H1 (cell line): Measurements from ENCODE around the gene CERS5. TPM values are rescaled to one million over a fixed set of nuclear protein-coding genes. Genes with fewer than 3 reads are reported as not detected.

Source experiments
- CHD1 ChIP-seq: IDR thresholded peaks from 2 replicates; pipeline ENCODE4 v1.6.1; 2012; ENCODE audit warnings: low read depth, low read length, improper control_type of control experiment
- POLR2A ChIP-seq, 2 experiments: IDR thresholded peaks; 1 replicate in 1 of 2; 2 replicates in 1 of 2; pipeline ENCODE4 v1.6.1; 2011; ENCODE audit warnings: low read depth in 2 of 2, low read length in 2 of 2, mild to moderate bottlenecking in 2 of 2; ENCODE audit errors: control extremely low read depth in 1 of 2
- RBBP5 ChIP-seq: IDR thresholded peaks from 2 replicates; pipeline ENCODE4 v1.7.1; 2012; ENCODE audit warnings: low read depth, mild to moderate bottlenecking, inconsistent platforms, low read length, moderate library complexity, borderline replicate concordance
- polyA plus RNA-seq, 7 experiments: library from polyadenylated mRNA; depleted of rRNA in 3 of 7; stranded (reverse) in 5 of 7; unstranded in 2 of 7; fragments of >200 nt in 5 of 7; fragments of 200-250 nt in 2 of 7; gene quantifications; 1 replicate in 5 of 7; 2 replicates in 1 of 7; 4 replicates in 1 of 7; pipeline versions ENCODE4 v1.2.1 to v1.2.3, GENCODE V29; 2011 to 2013; ENCODE audit warnings: missing spikeins in 2 of 7, mixed read lengths in 2 of 7
- total RNA-seq: library from RNA; stranded (reverse); fragmentation: NEBNext Ultra II Directional; extraction: Animal tissue kit (Norgen Biotek cat#: 25700); gene quantifications from 2 replicates; pipeline ENCODE4 v1.2.1, GENCODE V29; 2021

Gene CERS5
- total and polyA plus RNA-seq, 2 of the 8 experiments (the other 6 are each of a cell fraction or from before 2014, with no cell fraction given): 69.2 to 119 TPM

- TF ChIP-seq POLR2A (IDR thresholded peaks at IDR 0.05; ENCODE audit: control extremely low read depth in 1 of 2, low read depth in 2 of 2, low read length in 2 of 2) (no peak), CHD1 (no peak), RBBP5 (no peak)
Observed at GRCh38 chr12:50215033-50215432, 47.9 kb upstream of the CERS5 start (continued).
